GM21786 (cell line): ENCODE data around the gene UBA1.
A peak's percentile ranks its signal among the peaks of the same experiment; 100 is the strongest.

Experiments used
- ATAC-seq: cut with Tn5 transposase; IDR thresholded peaks from one replicate; pipeline ENCODE4 v1.9.1; 2021; ENCODE audit not compliant: unreplicated experiment

Gene UBA1

GRCh38 chrX:47228550-47229270 lies 35.1 kb downstream of the UBA1 start:
- no peak for ATAC-seq

- no peak for ATAC-seq
Measured at GRCh38 chrX:47229427-47229826, 35.8 kb downstream of the UBA1 start.

- no peak for ATAC-seq
Measured at GRCh38 chrX:47230136-47230868, 36.7 kb downstream of the UBA1 start.

- no peak for ATAC-seq
Measured at GRCh38 chrX:47231167-47231566, 37.5 kb downstream of the UBA1 start.

GRCh38 chrX:47232197-47232802 lies 38.7 kb downstream of the UBA1 start:
- ATAC-seq: no peak

- no peak for ATAC-seq
Measured at GRCh38 chrX:47232803-47233332, 39.2 kb downstream of the UBA1 start, which contains the start of gene USP11. Gene USP11, plus strand, starts transcription at chrX:47233009. Its CDS starts 35 bp downstream, at chrX:47233044.

GRCh38 chrX:47233333-47234113 lies 39.9 kb downstream of the UBA1 start:
- peak; percentile 86 for ATAC-seq

- ATAC-seq: no peak
Measured at GRCh38 chrX:47234583-47234982, 41.0 kb downstream of the UBA1 start.

- no peak for ATAC-seq
Measured at GRCh38 chrX:47235691-47236103, 42.1 kb downstream of the UBA1 start.

GRCh38 chrX:47239199-47239598 lies 45.6 kb downstream of the UBA1 start:
- ATAC-seq: no peak

- ATAC-seq: no peak
Measured at GRCh38 chrX:47239898-47240545, 46.4 kb downstream of the UBA1 start.

- ATAC-seq: no peak
Measured at GRCh38 chrX:47240619-47241018, 47.0 kb downstream of the UBA1 start.

GRCh38 chrX:47241201-47242011 lies 47.8 kb downstream of the UBA1 start:
- ATAC-seq: no peak

- no peak for ATAC-seq
Measured at GRCh38 chrX:47242321-47242720, 48.7 kb downstream of the UBA1 start.

GRCh38 chrX:47243351-47243750 lies 49.7 kb downstream of the UBA1 start:
- no peak for ATAC-seq

GRCh38 chrX:47244676-47245075 lies 51.0 kb downstream of the UBA1 start:
- ATAC-seq: no peak

- no peak for ATAC-seq
Measured at GRCh38 chrX:47245156-47245555, 51.5 kb downstream of the UBA1 start.

GRCh38 chrX:47247206-47247998 lies 53.8 kb downstream of the UBA1 start:
- no peak for ATAC-seq

GRCh38 chrX:47247999-47248320 lies 54.3 kb downstream of the UBA1 start:
- no peak for ATAC-seq
